GM18526 (cell line): ENCODE results near the gene DOHH.

ENCODE experiments used
- POLR2A ChIP-seq: IDR thresholded peaks from 3 replicates; pipeline ENCODE4 v1.6.1; 2011; ENCODE audit not compliant: insufficient read length; ENCODE audit errors: extremely low read depth

Gene DOHH

GRCh38 chr19:3479834-3480215 lies 20.6 kb downstream of the DOHH start:
- TF ChIP-seq POLR2A: no peak

DNA sequence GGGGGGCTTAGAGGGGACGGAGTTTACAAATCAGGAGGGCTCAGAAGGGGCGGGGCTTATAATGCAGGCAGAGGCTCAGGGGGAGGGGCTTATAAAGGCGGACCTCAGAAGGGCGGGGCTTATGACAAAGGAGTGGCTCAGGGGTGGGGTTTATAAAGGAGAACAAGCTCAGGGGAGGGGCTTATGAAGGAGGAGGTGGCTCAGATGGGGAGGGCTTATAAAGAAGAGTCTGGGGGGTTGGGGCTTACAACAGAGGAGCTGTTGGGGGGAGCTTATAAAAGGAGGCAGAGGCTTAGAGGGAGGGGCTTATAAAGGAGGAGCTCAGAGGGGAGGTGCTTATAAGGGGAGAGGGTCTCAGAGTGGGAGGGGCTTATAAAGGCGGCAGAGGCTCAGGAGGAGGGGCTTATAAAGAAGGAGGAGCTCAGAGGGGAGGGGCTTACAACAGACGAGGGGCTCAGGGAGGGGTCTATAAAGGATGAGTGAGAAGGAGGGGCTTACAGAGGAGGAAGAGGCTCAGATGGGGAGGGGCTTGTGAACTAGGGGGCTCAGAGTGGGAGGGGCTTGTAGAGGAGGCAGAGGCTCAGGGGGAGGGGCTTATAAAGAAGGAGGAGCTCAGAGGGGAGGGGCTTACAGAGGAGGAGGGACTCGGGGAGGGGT lies 21.2 kb downstream of the DOHH start:
- TF ChIP-seq POLR2A: no peak

GRCh38 chr19:3478409-3479176 lies 21.9 kb downstream of the DOHH start:
- TF ChIP-seq POLR2A: no peak

DNA sequence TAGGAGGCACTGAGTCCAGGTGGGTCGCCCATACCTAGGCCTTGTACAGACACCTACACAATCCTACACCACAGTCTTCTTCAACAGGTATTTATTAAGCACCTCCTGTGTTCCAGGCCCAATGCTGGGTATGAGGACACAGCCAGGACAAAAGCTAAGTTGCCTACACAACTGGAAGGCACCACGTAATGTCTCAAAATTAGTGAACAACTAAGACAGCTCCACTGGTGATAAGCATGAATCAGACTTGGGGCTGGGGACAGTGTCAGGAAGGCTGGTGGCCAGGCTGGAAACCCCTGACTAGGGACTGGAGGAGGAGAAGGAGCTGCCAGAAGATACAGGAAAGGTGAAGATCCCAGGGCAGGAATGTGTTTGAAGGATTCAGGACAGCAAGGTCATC lies 22.5 kb downstream of the DOHH start:
- no peak for TF ChIP-seq POLR2A

DNA sequence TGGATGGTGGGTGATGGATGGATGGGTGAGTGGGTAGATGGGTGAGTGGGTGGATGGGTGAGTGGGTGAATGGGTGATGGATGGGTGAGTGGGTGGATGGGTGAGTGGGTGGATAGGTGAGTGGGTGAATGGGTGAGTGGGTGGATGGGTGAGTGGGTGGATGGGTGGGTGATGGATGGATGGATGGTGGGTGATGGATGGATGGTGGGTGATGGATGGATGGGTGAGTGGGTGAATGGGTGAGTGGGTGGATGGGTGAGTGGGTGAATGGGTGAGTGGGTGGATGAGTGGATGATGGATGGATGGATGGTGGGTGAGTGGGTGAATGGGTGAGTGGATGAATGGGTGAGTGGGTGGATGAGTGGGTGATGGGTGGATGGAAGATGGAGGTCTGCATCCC lies 23.0 kb downstream of the DOHH start:
- TF ChIP-seq POLR2A: no peak

DNA sequence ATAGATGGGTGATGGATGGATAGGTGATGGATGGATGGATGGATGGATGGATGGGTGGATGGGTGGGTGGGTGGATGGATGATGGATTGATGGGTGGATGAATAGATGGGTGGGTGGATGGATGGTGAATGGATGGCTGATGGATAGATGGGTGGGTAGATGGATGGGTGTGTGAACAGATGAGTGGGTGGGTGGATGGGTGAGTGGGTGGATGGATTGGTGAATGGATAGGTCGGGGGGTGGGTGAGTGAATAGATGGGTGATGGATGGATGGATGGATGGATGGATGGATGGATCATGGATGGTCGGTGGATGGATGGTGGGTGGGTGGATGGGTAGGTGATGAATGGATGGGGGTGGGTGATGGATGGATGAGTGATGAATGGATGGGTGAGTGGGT lies 23.6 kb downstream of the DOHH start:
- TF ChIP-seq POLR2A: no peak

GRCh38 chr19:3475449-3475848 lies 25.0 kb downstream of the DOHH start:
- TF ChIP-seq POLR2A: no peak

- TF ChIP-seq POLR2A: no peak
Observed at GRCh38 chr19:3474614-3475013, 25.9 kb downstream of the DOHH start.

GRCh38 chr19:3474010-3474409 lies 26.5 kb downstream of the DOHH start:
- no peak for TF ChIP-seq POLR2A

DNA sequence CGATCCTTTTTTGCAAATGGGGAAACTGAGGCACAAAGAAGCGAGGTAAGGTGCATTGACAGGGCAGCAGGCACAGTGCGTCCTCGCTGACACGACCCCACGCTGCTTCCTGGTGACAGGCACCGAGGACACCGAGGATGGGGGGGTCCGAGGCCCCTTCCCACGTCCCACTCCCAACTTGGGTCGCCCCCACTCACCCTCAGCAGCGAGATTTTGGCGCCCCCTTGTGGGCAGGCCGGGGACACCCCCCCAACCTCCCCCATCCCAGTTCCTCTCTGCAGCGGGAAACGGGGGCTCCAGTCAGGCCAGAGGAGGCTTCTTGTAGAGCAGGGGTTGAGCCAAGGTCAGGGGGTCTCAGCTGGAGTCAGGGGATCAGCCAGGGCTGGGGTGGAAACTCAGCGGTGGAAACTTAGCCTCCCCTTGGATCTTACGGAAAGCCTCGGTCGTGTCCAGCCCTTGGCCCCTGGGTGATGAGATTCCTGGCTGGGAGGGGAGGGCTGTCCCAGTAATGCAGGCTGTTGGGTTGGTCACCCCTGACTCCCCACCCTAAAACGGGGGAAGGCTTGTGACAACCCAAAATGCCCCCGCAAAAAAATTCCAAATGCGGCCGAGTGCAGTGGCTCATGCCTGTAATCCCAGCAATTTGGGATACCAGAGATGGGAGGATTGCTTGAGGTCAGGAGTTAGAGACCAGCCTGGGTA lies 28.4 kb downstream of the DOHH start:
- no peak for TF ChIP-seq POLR2A

GRCh38 chr19:3470500-3471128 lies 29.9 kb downstream of the DOHH start:
- no peak for TF ChIP-seq POLR2A

- no peak for TF ChIP-seq POLR2A
Observed at GRCh38 chr19:3469638-3470499, 30.6 kb downstream of the DOHH start.

GRCh38 chr19:3468211-3468610 lies 32.3 kb downstream of the DOHH start:
- no peak for TF ChIP-seq POLR2A

DNA sequence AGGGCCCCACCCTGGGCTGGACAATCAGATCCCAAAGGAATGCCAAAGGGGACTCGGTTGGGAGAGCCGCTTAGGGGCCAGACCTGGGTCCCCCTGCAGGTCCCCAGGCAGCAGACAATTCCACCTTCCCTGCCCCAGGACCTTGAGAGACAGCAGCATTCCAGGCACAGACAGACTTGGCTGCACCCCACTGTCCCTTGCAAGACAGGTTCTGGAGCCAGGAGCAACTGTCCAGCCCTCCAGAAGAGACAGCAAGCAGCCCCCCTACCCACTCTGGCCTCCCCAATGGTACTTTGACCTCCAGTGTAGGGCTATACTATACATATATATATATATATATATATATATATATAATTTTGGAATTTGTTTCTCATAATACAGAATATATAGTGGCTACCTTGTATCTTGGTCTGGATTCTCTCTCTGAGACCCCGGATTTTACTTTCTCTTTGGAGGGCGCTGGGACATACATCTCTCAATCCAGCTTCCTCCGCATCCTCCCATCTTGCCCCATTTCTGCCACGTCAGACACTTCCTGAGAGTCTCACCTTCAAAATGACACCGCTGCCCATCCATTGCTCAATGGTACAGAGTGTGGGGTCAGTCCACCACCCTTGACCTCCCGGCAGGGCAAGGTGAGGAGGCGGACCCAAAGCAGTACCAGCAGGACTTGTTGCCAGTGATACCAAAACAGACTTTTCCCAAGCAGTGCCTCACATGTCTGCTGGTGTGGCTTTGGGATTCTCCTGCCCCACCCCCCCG lies 32.9 kb downstream of the DOHH start:
- no peak for TF ChIP-seq POLR2A
